HG02943 (cell line): ENCODE measurements around the gene HLA-DPA1.

Experiments
- ATAC-seq: cut with Tn5 transposase; IDR thresholded peaks from one replicate; pipeline ENCODE4 v1.9.1; 2021; ENCODE audit warnings: mild to moderate bottlenecking, low read depth, moderate library complexity; ENCODE audit not compliant: unreplicated experiment

HLA-DPA1 gene

DNA sequence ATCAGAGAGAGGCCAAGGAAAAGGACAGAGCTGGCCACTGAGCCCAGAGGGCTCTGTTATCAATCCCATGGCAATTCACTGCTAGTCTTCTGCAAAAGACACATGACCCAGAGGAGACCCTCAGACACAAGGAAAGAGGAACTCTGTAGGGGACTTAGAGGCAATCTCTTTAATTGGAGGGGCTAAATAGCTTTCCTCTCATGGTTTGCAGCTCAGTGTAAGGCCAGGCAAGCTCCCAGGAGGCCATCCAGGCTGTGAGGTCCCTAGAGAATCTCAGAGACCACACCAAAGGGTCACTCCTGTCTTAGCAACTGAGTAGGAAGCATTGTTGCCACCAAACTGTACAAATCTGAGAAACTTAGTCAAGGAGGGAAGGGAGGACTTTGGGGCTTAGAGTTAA, 54.1 kb downstream of the HLA-DPA1 start:
- ATAC-seq, result no peak

DNA sequence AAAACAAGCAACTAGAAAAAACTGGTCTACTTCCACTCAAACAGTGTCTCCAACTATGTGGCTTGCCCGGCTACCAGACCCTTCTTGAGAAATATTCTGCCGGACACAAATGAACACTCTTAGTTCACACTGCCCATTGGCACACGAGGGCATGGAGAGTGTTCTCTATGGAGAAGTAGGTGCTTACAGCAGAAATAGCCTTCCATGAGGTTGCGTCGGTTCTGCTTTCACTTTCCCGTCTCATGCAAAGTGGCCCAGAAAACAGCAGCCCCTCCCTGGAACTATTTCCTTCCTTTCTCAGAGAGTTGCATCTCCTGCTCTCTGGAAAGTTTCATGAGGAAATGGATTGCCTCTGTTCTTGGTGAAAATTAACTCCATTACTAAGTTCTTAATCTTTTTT, 54.5 kb downstream of the HLA-DPA1 start:
- no peak for ATAC-seq

- ATAC-seq, result no peak
These were observed 55.0 kb downstream of the HLA-DPA1 start for GRCh38 chr6:33018418-33018817.

DNA sequence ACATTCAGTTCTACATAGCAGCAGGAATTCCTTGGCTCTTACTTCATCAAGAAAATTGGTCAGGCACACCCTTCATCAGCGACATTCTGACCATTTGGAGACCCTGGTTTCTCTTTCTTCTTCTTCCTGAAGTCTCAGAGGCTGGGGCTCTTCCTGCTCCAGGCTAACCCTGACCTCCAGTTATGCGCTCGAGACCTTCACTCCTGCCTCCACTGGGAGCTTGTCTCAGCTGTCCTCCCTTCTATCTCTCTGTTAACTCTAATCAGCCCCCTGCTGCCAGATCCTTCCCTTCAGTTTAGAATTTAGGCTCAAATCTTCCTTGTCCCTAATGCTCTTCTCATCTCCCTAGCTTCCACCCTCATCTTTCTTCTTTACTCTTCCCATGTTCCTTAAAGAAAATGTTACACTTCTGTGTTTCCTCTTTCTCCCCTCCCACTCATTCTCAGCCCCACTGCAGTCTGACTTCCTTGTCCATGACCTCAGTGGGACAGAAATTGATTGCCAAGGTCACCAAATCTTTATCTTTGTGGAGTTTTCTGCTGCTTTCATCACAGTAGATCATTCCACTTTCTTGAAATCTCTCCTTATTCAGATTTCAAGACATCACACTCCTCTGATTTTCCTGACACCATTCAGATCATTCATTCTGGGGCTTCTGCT, 55.6 kb downstream of the HLA-DPA1 start:
- no peak for ATAC-seq

DNA sequence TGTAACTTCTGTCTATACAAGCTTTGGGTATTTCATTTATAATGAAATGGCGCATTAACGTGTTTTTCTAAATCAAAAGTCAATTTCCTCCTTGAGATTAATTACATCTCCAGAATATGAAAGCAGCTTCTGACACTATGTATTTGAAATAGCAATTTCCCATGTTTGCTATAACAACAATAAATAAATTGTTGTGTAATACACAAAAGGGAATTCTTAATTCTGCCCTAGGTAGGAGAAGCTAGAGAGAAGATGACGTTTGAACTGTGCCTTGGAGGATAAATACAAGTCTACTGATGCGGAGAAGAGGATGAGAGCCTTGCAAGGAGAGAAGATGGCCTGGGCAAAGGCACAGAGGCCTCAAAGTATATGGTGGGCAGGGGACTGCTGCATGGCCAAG, 56.4 kb downstream of the HLA-DPA1 start:
- ATAC-seq, result no peak

DNA sequence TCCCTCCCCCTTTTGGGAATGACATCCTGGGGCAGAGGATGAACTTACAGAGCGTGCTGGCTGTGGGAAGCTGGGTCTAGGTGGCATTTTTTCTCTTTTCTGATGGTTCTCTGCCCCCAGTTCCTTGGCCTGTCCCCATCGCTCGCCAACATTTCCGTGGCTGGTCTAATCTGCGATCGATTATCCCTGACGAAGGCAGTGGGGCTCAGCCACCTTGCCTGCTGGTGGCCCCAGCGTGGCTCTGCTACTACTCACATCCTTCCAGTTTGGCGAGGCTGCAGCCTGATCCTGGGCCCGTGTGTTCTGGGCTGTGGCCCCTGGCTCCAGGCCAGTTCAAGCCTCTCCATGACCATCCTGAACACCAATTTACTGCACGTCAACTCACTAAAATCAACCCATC, 57.7 kb downstream of the HLA-DPA1 start:
- no peak for ATAC-seq

DNA sequence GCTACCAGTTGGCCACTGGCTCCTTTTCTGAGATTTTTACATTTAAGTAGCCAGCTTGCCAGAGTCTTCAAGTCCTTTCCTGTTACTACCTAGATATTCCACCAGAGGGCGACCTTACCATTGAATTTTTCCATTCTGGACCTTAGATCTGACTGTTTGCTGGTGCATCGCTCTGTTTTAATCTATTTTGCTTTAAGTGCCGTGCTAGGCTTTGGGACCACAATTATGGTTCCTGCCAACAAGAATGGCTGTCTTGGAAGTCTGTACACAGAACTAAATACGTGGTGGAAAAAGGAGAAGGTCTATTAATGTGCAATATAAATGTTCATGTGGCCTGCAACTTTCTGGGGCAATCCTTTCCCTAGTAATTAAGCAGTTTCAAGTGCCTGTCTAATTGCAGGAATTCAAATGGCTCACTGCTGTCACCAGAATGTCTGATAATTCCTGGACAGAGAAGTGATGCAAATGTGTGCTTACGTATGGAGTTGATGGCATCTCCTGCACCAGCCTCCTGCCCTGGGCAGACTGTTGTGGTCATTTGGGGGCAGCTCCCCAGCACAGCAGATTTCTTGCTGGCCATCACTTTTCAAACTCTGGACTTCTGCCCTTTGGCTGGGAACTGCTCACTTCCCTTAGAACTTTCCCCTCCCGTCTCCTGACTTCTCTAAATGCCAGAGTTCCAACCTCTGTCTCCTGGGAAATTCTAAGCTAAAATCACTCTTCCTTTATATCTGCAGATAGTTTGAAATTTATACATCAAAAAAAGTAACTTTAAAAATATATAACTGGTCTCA, 58.4 kb downstream of the HLA-DPA1 start:
- ATAC-seq, result no peak
